HG03064 (cell line): ENCODE data around the gene CDH2.

Experiments
- ATAC-seq: cut with Tn5 transposase; IDR thresholded peaks from one replicate; pipeline ENCODE4 v1.9.1; 2021; ENCODE audit warnings: low read depth; ENCODE audit not compliant: unreplicated experiment

CDH2 gene

GRCh38 chr18:28176948-28177827, at the start of gene CDH2:
Gene CDH2 (minus strand): TSS chr18:28177130. CDS start chr18:28177022, 108 bp downstream.
- no peak for ATAC-seq

GRCh38 chr18:28212060-28212459, 35.1 kb upstream of the CDH2 start:
- ATAC-seq = no peak

- no peak for ATAC-seq
These were observed 31.9 kb upstream of the CDH2 start for GRCh38 chr18:28208712-28209265.

- ATAC-seq = no peak
These were observed 31.3 kb upstream of the CDH2 start for GRCh38 chr18:28208268-28208667.

- ATAC-seq = no peak
These were observed 27.2 kb upstream of the CDH2 start for GRCh38 chr18:28204154-28204553.

- no peak for ATAC-seq
These were observed 24.1 kb upstream of the CDH2 start for GRCh38 chr18:28201056-28201455.

GRCh38 chr18:28198620-28199019, 21.7 kb upstream of the CDH2 start:
- ATAC-seq = no peak

GRCh38 chr18:28193177-28193778, 16.3 kb upstream of the CDH2 start:
- no peak for ATAC-seq

GRCh38 chr18:28189400-28190239, 12.7 kb upstream of the CDH2 start:
- ATAC-seq = no peak

GRCh38 chr18:28185121-28185520, 8.2 kb upstream of the CDH2 start:
- no peak for ATAC-seq

- no peak for ATAC-seq
These were observed 6.6 kb upstream of the CDH2 start for GRCh38 chr18:28183418-28184078.

- ATAC-seq = no peak
These were observed 4.7 kb upstream of the CDH2 start for GRCh38 chr18:28181616-28182015.

GRCh38 chr18:28178720-28179119, 1.8 kb upstream of the CDH2 start:
- ATAC-seq = no peak

GRCh38 chr18:28177828-28178635, 1.1 kb upstream of the CDH2 start:
- ATAC-seq = no peak

GRCh38 chr18:28176698-28176947, 307 bp downstream of the CDH2 start:
- no peak for ATAC-seq

GRCh38 chr18:28175930-28176697, 816 bp downstream of the CDH2 start:
- no peak for ATAC-seq

GRCh38 chr18:28175150-28175929, 1.6 kb downstream of the CDH2 start:
- no peak for ATAC-seq

GRCh38 chr18:28174181-28174905, 2.6 kb downstream of the CDH2 start:
- ATAC-seq = no peak
